NOMO-1 (cell line): Measurements from ENCODE around the gene WWP2.
A peak's percentile ranks its signal among the peaks of the same experiment; 100 is the strongest.
"Not testable (repeated sequence)": the region's sequence is repeated elsewhere in the genome, so short reads cannot be mapped to it uniquely, and the experiment has no call there.

ENCODE experiments used
- DNase-seq, 2 experiments: peaks; one replicate each; lab custom pipeline; 2025; ENCODE audit not compliant: unreplicated experiment in 2 of 2; lab: John Stamatoyannopoulos, UW

WWP2 gene

GRCh38 chr16:69854776-69855175, 92.6 kb downstream of the WWP2 start:
- DNase-seq: not testable (repeated sequence)

GRCh38 chr16:69855592-69855991, 93.5 kb downstream of the WWP2 start:
- DNase-seq: no peak

- DNase-seq: no peak
These were observed 96.3 kb downstream of the WWP2 start for GRCh38 chr16:69858191-69859104.

- no peak for DNase-seq
These were observed 97.2 kb downstream of the WWP2 start for GRCh38 chr16:69859105-69859989.

- DNase-seq: no peak
These were observed 98.4 kb downstream of the WWP2 start for GRCh38 chr16:69860233-69861231.

GRCh38 chr16:69861292-69862030, 99.3 kb downstream of the WWP2 start:
- peak; percentile 2 to 32 for DNase-seq

- no peak for DNase-seq
These were observed 101.5 kb downstream of the WWP2 start for GRCh38 chr16:69863401-69864281.

- no peak for DNase-seq
These were observed 103.6 kb downstream of the WWP2 start for GRCh38 chr16:69865701-69866100.

- DNase-seq: no peak
These were observed 105.8 kb downstream of the WWP2 start for GRCh38 chr16:69867784-69868560.

- no peak for DNase-seq
These were observed 108.6 kb downstream of the WWP2 start for GRCh38 chr16:69870761-69871160.

GRCh38 chr16:69871708-69872107, 109.6 kb downstream of the WWP2 start:
- no peak for DNase-seq

- DNase-seq: no peak
These were observed 110.8 kb downstream of the WWP2 start for GRCh38 chr16:69872888-69873287.

GRCh38 chr16:69873783-69874182, 111.7 kb downstream of the WWP2 start:
- no peak for DNase-seq

GRCh38 chr16:69874271-69874670, 112.1 kb downstream of the WWP2 start:
- no peak for DNase-seq

GRCh38 chr16:69880640-69881133, 118.6 kb downstream of the WWP2 start:
- no peak for DNase-seq

- no peak for DNase-seq
These were observed 119.0 kb downstream of the WWP2 start for GRCh38 chr16:69881141-69881540.

GRCh38 chr16:69883744-69884143, 121.6 kb downstream of the WWP2 start:
- DNase-seq: no peak

- no peak for DNase-seq
These were observed 123.6 kb downstream of the WWP2 start for GRCh38 chr16:69885722-69886121.
